ENCODE data around the gene DHRS4L2. TPM values are rescaled to one million over a fixed set of nuclear protein-coding genes. Genes with fewer than 3 reads are reported as not detected.
A peak's percentile ranks its signal among the peaks of the same experiment; 100 is the strongest.
"Not testable (repeated sequence)": the region's sequence is repeated elsewhere in the genome, so short reads cannot be mapped to it uniquely, and the experiment has no call there.

DHRS4L2 gene
- total RNA-seq, 1 donor from 2014 or later = 16.7 TPM

DNA sequence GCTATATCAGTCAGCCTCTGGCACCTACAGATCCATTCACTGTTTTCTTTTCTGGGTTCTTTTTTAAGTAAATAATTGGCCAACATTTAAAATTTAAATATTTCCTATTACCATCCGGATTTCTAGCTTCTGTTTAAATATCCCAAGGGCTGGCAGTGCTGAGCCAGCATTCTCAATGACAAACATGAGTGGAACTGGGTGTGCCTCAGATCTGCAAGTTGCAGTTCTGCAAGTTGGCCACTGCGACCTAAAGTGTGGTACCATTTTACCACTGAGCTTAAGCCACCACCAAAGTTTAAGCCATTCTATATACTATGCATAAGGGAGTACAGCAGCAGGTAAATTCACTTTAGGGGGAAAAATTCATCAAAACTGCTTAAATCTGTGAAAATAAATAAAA lies 31.2 kb downstream of the DHRS4L2 start:
- H3K4me3 ChIP-seq (ENCODE audit: low read depth, low read length); H3K36me3 ChIP-seq (ENCODE audit: control insufficient read depth, insufficient read depth, low read length); H3K27me3 ChIP-seq (ENCODE audit: control insufficient read depth, insufficient read depth, low read length); DNase-seq (ENCODE audit: low read depth): not testable (repeated sequence)
- TF ChIP-seq CTCF (IDR thresholded peaks at IDR 0.05; ENCODE audit: insufficient read depth, low read length, poor library complexity, severe bottlenecking) = peak; percentile 13

DNA sequence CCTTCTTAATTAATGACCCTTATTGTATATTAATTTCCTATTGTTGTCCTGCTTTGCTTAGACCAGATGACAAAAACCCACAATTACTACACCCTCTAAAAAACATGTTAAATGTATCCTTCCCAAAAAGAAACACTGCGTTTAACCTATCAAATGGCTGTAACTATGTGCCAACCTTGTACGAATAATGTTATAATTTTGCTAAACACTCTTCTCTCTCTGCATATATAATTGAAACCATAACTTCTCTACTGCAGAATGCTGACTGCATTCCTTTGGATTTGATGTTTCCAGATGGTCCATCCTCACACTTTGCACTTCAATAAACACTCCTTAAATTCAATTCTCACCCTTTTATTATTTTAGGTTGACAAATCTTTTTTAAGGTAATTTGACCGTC lies 31.8 kb downstream of the DHRS4L2 start:
- DNase-seq (ENCODE audit: low read depth); H3K27me3 ChIP-seq (ENCODE audit: control insufficient read depth, insufficient read depth, low read length); H3K36me3 ChIP-seq (ENCODE audit: control insufficient read depth, insufficient read depth, low read length); H3K4me3 ChIP-seq (ENCODE audit: low read depth, low read length): not testable (repeated sequence)

- DNase-seq (ENCODE audit: low read depth); H3K36me3 ChIP-seq (ENCODE audit: control insufficient read depth, insufficient read depth, low read length); H3K4me3 ChIP-seq (ENCODE audit: low read depth, low read length); H3K27me3 ChIP-seq (ENCODE audit: control insufficient read depth, insufficient read depth, low read length): not testable (repeated sequence)
Measured at GRCh38 chr14:24024939-24025418, 36.2 kb downstream of the DHRS4L2 start.

DNA sequence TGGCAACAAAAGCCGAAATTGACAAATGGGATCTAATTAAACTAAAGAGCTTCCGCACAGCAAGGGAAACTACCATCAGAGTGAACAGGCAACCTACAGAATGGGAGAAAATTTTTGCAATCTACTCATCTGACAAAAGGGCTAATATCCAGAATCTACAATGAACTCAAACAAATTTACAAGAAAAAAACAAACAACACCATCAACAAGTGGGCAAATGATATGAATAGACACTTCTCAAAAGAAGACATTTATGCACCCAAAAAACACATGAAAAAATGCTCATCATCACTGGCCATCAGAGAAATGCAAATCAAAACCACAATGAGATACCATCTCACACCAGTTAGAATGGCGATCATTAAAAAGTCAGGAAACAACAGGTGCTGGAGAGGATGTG lies 41.0 kb downstream of the DHRS4L2 start:
- not testable (repeated sequence) for DNase-seq (ENCODE audit: low read depth); H3K4me3 ChIP-seq (ENCODE audit: low read depth, low read length); H3K27me3 ChIP-seq (ENCODE audit: control insufficient read depth, insufficient read depth, low read length); H3K36me3 ChIP-seq (ENCODE audit: control insufficient read depth, insufficient read depth, low read length)

DNA sequence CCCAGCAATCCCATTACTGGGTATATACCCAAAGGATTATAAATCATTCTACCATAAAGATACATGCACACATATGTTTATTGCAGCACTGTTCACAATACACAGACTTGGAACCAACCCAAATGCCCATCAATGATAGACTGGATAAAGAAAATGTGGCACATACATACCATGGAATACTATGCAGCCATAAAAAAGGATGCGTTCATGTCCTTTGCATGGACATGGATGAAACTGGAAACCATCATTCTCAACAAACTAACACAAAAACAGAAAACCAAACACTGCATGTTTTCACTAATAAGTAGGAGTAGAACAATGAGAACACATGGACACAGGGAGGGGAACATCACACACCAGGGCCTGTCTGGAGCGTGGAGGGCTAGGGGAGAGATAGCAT lies 42.6 kb downstream of the DHRS4L2 start:
- not testable (repeated sequence) for DNase-seq (ENCODE audit: low read depth)

DNA sequence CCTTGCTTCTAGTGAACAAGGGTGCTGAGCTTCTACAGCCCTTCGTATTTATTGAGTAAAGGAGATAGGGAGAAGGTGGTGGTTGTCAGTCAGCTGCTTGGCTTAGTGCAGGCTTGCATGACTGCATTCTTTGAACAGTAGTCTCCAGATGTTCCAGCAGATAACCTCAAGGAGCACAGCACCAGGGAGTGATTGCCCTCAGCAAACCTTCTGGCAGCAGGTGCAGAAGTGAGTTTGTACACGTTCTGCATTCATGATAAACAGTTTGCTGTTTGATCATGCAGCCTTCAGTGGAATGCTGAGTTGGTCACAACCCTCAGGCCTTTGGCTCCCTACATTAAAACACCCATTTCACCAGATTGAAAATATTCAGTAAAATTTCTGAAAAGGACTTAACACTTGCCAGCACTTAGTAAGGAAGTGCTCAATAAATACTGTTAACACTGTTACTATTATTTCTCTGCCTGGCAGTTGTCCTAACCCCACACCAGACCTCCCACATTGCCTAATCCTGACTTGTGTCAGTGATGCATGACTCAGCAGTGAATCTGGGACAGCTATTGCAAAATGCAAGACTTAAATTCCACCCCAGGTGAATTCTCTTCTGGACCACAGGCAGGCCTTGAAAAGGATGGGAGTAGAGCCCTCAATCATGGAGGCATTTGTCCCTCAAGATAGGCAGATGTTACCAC lies 44.1 kb downstream of the DHRS4L2 start:
- TF ChIP-seq CTCF (IDR thresholded peaks at IDR 0.05; ENCODE audit: insufficient read depth, low read length, poor library complexity, severe bottlenecking) = no peak
- DNase-seq (ENCODE audit: low read depth) = no peak
- no peak overlapping the region for H3K4me3 ChIP-seq (ENCODE audit: low read depth, low read length)
- no peaks in the 10 kb centered on the region for H3K27me3 ChIP-seq (ENCODE audit: control insufficient read depth, insufficient read depth, low read length)
- H3K36me3 ChIP-seq (ENCODE audit: control insufficient read depth, insufficient read depth, low read length) = no peaks in the 10 kb centered on the region

More for the DNA sequence above, 42.6 kb downstream of the DHRS4L2 start:
- H3K36me3 ChIP-seq (ENCODE audit: control insufficient read depth, insufficient read depth, low read length); H3K27me3 ChIP-seq (ENCODE audit: control insufficient read depth, insufficient read depth, low read length); H3K4me3 ChIP-seq (ENCODE audit: low read depth, low read length): not testable (repeated sequence)

DNA sequence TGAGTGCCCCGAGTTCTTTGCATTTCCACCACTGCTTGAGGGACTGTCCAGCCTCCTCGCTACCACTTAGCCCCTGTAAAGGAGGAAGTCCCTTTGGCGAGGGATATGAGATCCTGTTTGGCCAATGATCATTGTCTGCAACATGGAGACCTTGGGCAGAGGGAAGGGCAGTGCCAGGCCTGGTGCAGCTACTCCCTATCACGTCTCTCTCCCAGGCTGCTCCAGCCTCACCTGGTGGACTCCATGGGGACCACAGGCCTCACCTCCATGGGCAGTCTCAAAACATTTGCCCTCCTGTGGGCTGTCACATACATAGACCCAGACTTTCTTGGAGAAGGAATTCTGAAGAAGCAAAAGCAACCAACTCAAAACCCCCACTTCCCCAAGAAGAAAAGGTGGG lies 47.0 kb downstream of the DHRS4L2 start:
- DNase-seq (ENCODE audit: low read depth); H3K36me3 ChIP-seq (ENCODE audit: control insufficient read depth, insufficient read depth, low read length); H3K27me3 ChIP-seq (ENCODE audit: control insufficient read depth, insufficient read depth, low read length): not testable (repeated sequence)
- peak overlapping the region; percentile 45 for H3K4me3 ChIP-seq (ENCODE audit: low read depth, low read length)

GRCh38 chr14:24036169-24036962 lies 47.6 kb downstream of the DHRS4L2 start:
- TF ChIP-seq CTCF (IDR thresholded peaks at IDR 0.05; ENCODE audit: insufficient read depth, low read length, poor library complexity, severe bottlenecking) = peak; percentile 86
- DNase-seq (ENCODE audit: low read depth) = no peak
- Histone ChIP-seq H3K27me3 (ENCODE audit: control insufficient read depth, insufficient read depth, low read length) (no peaks in the 10 kb centered on the region), H3K4me3 (ENCODE audit: low read depth, low read length) (peak overlapping the region; percentile 45), H3K36me3 (ENCODE audit: control insufficient read depth, insufficient read depth, low read length) (no peaks in the 10 kb centered on the region)

DNA sequence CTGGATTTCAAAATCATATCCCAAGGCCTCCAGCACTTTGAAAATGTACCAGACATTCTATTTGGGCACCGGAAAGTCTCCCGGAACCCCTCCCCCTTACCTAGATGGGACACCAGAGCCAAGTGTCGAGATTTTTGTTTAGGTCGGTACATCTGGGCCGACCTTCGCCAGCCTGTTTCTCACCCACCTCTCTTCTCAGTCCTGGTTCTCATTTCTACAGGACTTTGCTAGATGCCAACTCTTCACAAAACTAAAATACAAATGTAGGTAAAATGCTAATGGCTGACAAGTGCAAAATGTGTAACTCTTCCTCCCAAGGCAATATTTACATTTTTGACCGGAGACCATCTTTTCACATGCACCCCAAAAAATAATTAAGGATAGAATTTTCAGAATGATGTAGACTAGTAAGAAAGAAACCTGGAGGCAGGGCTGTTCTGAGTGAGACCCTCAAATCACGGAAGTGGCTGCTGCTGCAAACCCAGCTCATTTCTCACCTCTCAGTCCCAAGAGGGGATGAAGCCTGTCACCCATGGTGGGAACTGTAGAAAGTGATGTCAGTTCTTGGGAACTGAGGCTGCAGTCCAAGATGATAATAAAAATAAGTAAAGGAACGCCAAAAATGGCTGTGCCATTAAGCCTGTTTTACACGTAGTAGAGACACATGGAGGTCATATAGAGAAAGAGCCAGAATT lies 48.4 kb downstream of the DHRS4L2 start:
- H3K36me3 ChIP-seq (ENCODE audit: control insufficient read depth, insufficient read depth, low read length); DNase-seq (ENCODE audit: low read depth); H3K27me3 ChIP-seq (ENCODE audit: control insufficient read depth, insufficient read depth, low read length): not testable (repeated sequence)
- peak overlapping the region; percentile 45 for H3K4me3 ChIP-seq (ENCODE audit: low read depth, low read length)

Measured in kidney epithelial cell (primary cell).